SK-N-MC (cell line): ENCODE results near the gene MVK.

ENCODE experiments used
- EZH2 ChIP-seq: fragments of 200-600 bp; sonication (generic); IDR thresholded peaks from one replicate; pipeline ENCODE4 v1.6.1; 2017; ENCODE audit warnings: antibody characterized with exemption
- FOXP2 ChIP-seq: optimal IDR thresholded peaks from 2 replicates; pipeline ENCODE3; 2011; ENCODE audit warnings: mild to moderate bottlenecking, moderate library complexity; ENCODE audit not compliant: insufficient read depth; ENCODE audit errors: extremely low read length, control extremely low read depth
- POLR2AphosphoS5 ChIP-seq: IDR thresholded peaks from 2 replicates; pipeline ENCODE4 v1.6.1; 2012; ENCODE audit warnings: mild to moderate bottlenecking, low read depth, low read length, borderline replicate concordance

GRCh38 chr12:109625749-109626377 is 52.3 kb downstream of the MVK start:
- TF ChIP-seq POLR2AphosphoS5 = no peak
- TF ChIP-seq EZH2 = no peak
- TF ChIP-seq FOXP2 = no peak
